ENCODE results near the gene LTBP3.
"Not testable (repeated sequence)": the region's sequence is repeated elsewhere in the genome, so short reads cannot be mapped to it uniquely, and the experiment has no call there.

The LTBP3 gene

DNA sequence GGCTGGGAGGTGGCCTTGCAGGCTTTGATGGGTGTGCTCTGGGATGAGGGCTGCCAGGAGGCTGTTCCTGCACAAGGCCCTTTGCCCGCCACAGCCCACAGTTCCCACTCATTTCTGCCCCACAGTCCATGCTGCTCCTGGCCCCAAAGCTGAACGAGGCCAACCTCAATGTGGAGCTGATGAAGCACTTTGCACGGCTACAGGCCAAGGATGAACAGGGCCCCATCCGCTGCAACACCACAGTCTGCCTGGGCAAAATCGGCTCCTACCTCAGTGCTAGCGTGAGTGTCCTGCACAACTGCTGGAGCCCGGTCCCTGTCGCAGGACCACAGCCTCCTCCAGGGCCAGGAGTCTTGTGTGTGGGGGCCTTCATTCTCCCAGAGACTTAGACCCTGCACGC lies 23.1 kb downstream of the LTBP3 start:
- no peak for DNase-seq

DNA sequence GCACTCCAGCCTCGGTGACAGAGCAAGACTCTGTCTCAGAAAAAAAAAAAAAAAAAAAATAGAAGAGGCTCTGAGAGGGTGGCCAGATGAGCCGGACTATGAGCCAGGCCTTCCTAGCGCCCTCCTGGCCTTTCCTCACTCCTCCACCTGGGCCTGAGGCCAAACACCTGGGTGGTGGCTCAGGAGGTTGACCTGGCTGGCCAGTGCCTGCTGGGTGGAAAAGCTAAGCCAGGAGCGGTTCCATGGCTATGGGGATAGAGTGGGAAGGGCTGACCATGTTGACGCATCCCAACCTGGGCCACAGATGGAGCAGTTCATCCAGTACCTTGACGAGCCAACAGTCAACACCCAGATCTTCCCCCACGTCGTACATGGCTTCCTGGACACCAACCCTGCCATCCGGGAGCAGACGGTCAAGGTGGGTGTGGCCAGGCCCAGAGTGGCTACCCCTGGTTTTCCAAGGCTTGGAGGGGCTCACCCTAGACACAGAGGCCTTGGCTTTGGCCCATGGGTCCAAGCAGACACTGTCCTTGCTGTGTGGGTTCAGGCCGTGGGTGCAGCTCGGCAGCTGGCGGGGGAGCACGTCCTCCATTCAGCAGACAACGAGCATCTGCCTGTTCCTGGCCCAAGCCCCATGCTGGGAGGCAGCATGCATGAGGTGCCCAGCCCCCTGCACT lies 25.6 kb downstream of the LTBP3 start:
- DNase-seq: no peak

DNA sequence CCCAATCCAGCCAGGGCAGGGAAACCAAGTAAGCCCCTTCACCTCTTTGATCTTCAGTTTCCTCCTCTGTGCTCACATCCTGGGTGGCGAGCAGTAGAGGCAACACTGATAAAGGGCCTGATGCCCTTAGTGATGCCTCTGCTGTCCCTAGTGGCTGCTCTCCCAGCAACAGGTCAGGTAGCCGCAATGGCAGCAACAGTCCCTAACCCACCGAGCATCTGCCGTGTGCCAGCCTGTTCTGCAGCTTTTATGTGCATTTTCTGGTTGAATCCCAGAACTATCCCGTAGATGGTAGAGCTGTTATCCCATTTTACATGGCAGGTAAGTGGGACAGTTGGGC lies 28.0 kb downstream of the LTBP3 start:
- DNase-seq: no peak

- DNase-seq: no peak
Measured at GRCh38 chr11:65529475-65530156, 28.5 kb downstream of the LTBP3 start.

DNA sequence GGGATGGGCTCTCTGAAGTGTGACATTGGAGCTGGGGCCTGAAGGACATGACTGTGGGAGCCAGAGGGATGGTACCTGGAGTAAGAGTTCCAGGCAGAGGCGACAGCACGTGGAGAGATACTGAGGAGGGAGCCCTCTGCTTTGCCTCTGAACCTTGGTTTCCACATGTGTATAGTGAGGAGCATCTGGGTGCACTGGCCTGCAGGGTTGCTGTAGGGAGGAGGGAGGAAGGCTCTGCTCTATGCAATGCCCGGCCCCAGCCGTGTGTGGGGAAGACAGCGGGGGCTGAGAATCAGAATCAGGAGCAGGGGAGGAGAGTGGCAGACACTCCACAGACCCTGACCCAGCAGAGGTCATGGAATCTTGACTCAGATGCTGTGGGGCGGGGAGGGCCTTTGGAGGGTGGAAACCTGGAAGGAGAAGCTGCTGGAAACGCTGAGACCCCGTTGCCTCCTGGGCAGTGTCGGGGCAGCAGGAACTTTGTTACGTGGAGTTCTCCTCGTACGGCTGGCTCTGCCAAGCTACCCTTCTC lies 29.3 kb downstream of the LTBP3 start:
- no peak for DNase-seq

DNA sequence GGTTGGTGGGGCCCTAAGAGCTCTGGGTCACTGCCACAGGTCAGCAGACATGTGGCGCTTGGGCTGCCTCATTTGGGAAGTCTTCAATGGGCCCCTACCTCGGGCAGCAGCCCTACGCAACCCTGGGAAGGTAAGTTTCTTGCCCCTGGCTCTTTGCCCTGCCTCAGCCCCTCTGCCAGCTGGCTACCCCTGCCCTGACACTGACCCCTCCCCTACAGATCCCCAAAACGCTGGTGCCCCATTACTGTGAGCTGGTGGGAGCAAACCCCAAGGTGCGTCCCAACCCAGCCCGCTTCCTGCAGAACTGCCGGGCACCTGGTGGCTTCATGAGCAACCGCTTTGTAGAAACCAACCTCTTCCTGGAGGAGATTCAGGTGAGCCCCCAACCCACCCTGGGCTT lies 31.4 kb downstream of the LTBP3 start:
- DNase-seq: no peak

- DNase-seq: no peak
Measured at GRCh38 chr11:65525546-65526480, 32.3 kb downstream of the LTBP3 start.

GRCh38 chr11:65524741-65525545 lies 33.2 kb downstream of the LTBP3 start, which contains the start of gene SCYL1:
TSS of gene SCYL1 (plus strand) at chr11:65525083. CDS start at chr11:65525154, 71 bp downstream.
- DNase-seq: peak; percentile 73 to 85

DNA sequence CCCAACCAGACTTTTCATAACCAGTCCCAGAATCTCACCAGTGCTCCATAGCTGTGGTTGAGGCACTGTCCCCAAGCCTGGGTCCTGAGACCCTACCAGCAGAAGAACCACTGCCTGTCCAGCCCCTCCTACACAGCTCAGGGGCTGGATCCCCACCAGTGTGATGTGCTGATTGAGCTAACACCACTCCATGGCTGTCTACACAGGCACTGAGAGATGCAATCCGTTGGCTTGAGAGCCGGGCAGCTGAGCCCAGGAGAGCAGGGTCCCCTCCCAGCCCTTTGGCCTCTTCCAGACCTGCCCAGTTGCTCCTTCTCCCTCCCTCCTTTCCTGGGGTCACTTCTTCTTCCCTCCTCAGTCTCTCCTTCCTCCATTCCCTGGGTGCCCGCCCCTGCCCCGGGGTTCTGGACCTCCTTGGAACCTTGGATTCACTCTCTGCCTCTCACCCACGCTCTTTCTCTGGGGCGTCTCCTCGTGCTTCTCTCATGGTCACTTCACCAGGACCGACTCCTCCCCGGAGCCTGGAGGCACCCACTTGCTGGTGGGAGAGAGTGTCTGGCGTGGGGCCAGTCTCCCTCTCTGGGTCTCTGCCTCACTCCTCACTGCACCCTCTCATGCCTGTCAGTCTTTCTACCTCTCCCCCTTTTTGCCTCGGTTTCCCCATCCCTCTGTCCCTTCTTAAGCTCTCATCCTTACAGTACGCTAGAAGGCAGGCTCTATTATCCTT lies 34.0 kb downstream of the LTBP3 start:
- DNase-seq: no peak

- DNase-seq: not testable (repeated sequence)
Measured at GRCh38 chr11:65523631-65523968, 34.6 kb downstream of the LTBP3 start.

- not testable (repeated sequence) for DNase-seq
Measured at GRCh38 chr11:65522718-65523630, 35.2 kb downstream of the LTBP3 start.

DNA sequence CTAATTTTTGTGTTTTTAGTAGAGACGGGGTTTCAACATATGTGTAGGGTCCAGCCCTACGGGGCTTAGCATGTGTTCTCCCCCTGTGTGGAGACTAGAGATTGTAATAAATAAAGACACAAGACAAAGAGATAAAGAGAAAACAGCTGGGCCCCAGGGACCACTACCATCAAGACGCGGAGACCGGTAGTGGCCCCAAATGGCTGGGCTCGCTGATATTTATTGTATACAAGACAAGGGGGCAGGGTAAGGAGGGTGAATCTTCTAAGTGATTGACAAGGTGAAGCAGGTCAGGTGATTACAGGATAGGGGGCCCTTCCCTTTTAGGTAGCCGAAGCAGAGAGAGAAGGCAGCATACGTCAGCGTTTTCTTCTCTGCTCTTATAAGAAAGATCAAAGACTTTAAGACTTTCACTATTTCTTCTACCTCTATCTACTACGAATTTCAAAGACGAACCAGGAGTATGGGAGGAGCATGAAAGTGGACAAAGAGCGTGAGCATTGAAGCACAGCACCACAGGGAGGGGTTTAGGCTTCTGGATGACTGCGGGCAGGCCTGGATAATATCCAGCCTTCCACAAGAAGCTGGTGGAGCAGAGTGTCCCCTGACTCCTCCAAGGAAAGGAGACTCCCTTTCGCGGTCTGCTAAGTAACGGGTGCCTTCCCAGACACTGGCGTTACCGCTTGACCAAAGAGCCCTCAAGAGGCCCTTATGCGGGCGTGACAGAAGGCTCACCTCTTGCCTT lies 36.2 kb downstream of the LTBP3 start:
- DNase-seq: not testable (repeated sequence)

GRCh38 chr11:65518941-65519549 lies 39.1 kb downstream of the LTBP3 start:
- DNase-seq: not testable (repeated sequence)

DNA sequence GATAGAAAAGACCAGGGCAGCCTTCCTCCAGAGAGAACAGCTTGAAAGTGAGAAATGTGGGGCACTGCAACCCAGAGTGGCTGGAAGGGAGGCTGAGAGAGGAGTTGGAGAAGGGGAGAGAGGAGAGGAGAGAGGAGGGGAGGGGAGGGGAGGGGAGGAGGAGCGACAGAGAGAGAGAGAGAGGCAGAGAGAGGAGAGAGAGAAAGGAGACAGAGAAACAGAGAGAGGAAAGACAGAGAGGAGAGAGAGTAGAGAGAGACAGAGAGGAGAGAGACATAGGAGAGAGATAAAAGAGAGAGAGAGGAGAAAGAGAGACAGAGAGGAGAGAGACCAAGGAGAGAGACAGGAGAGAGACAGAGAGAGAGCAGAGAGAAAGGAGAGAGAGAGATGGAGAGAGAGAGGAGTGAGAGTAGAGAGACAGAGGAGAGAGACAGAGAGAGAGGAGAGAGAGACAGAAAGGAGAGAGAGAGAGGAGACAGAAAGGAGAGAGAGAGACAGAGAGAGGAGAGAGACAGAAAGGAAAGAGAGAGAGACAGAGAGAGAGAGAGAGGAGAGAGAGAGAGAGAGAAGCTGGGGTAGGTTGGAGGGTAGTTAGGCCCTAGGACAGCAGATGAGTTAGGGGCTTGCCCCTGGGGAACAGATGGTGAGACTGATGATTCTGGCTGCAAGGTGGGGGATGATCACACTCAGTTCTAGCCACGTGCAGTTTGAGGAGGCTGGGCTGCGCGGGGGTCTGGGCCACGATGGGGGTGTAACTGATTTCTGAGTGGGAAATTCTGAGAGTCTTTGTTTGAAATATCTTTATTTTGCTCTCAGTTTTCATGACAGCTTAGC lies 41.8 kb downstream of the LTBP3 start:
- no peak for DNase-seq

DNA sequence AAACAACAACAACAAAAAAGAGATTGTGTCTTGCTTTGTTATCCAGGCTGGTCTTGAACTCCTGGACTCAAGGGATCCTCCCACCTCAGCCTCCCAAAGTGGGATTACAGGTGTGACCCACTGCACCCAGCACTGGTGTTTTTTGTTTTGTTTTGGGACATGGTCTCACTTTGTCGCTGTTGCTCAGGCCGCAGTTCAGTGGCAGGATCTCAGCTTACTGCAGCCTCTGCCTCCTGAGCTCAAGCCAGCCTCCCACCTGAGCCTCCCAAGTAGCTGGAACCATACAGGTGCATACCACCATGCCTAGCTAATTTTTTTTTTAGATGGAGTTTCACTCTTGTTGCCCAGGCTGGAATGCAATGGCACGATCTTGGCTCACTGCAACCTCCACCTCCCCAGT lies 45.8 kb downstream of the LTBP3 start:
- DNase-seq: not testable (repeated sequence)

GRCh38 chr11:65506772-65507505 lies 51.2 kb downstream of the LTBP3 start:
- DNase-seq: no peak

- DNase-seq: no peak
Measured at GRCh38 chr11:65506290-65506771, 51.8 kb downstream of the LTBP3 start.
